ENCODE results near the gene MICU1.
"Not testable (repeated sequence)": the region's sequence is repeated elsewhere in the genome, so short reads cannot be mapped to it uniquely, and the experiment has no call there.

Gene MICU1

GRCh38 chr10:72351479-72351878 is 274.4 kb downstream of the MICU1 start:
- in situ Hi-C loops (cut with HindIII; ENCODE audit: low sequenced_read_pairs): no loop called here
- H3K4me3 ChIP-seq (ENCODE audit: low read depth, low read length): no peak overlapping the region
- DNase-seq (ENCODE audit: low read depth): no peak
- no peak for TF ChIP-seq CTCF (IDR thresholded peaks at IDR 0.05; ENCODE audit: low read depth, low read length, missing control alignments)

GRCh38 chr10:72349438-72349837 is 276.4 kb downstream of the MICU1 start:
- TF ChIP-seq CTCF (IDR thresholded peaks at IDR 0.05; ENCODE audit: low read depth, low read length, missing control alignments): no peak
- no peak for DNase-seq (ENCODE audit: low read depth)
- in situ Hi-C loops (cut with HindIII; ENCODE audit: low sequenced_read_pairs): no loop called here
- H3K4me3 ChIP-seq (ENCODE audit: low read depth, low read length): no peak overlapping the region

GRCh38 chr10:72348282-72348681 is 277.6 kb downstream of the MICU1 start:
- in situ Hi-C loops (cut with HindIII; ENCODE audit: low sequenced_read_pairs): no loop called here
- H3K4me3 ChIP-seq (ENCODE audit: low read depth, low read length): no peak overlapping the region
- DNase-seq (ENCODE audit: low read depth): no peak
- TF ChIP-seq CTCF (IDR thresholded peaks at IDR 0.05; ENCODE audit: low read depth, low read length, missing control alignments): no peak

- DNase-seq (ENCODE audit: low read depth); in situ Hi-C loops (cut with HindIII; ENCODE audit: low sequenced_read_pairs); H3K4me3 ChIP-seq (ENCODE audit: low read depth, low read length): not testable (repeated sequence)
These were observed 279.8 kb downstream of the MICU1 start for GRCh38 chr10:72346117-72346516.

- in situ Hi-C loops (cut with HindIII; ENCODE audit: low sequenced_read_pairs): no loop called here
- no peak for TF ChIP-seq CTCF (IDR thresholded peaks at IDR 0.05; ENCODE audit: low read depth, low read length, missing control alignments)
- no peak overlapping the region for H3K4me3 ChIP-seq (ENCODE audit: low read depth, low read length)
- no peak for DNase-seq (ENCODE audit: low read depth)
These were observed 280.9 kb downstream of the MICU1 start for GRCh38 chr10:72344932-72345331.

- in situ Hi-C loops (cut with HindIII; ENCODE audit: low sequenced_read_pairs): no loop called here
- H3K4me3 ChIP-seq (ENCODE audit: low read depth, low read length): no peak overlapping the region
- no peak for TF ChIP-seq CTCF (IDR thresholded peaks at IDR 0.05; ENCODE audit: low read depth, low read length, missing control alignments)
These were observed 283.0 kb downstream of the MICU1 start for GRCh38 chr10:72342911-72343310.

GRCh38 chr10:72340510-72341261 is 285.2 kb downstream of the MICU1 start:
- no peak for DNase-seq (ENCODE audit: low read depth)
- in situ Hi-C loops (cut with HindIII; ENCODE audit: low sequenced_read_pairs): no loop called here
- no peak overlapping the region for H3K4me3 ChIP-seq (ENCODE audit: low read depth, low read length)
- TF ChIP-seq CTCF (IDR thresholded peaks at IDR 0.05; ENCODE audit: low read depth, low read length, missing control alignments): peak; percentile 98

More at GRCh38 chr10:72342911-72343310, 283.0 kb downstream of the MICU1 start:
- DNase-seq (ENCODE audit: low read depth): no peak

Measured in astrocyte of the cerebellum (primary cell).